NCI-H2107 treated with DMSO at 0.1 percent for 48 hours (cell line): ENCODE data around the gene PPIF.
A peak's percentile ranks its signal among the peaks of the same experiment; 100 is the strongest.
"Not testable (repeated sequence)": the region's sequence is repeated elsewhere in the genome, so short reads cannot be mapped to it uniquely, and the experiment has no call there.

Experiments used
- DNase-seq: peaks from one replicate; lab custom pipeline; 2025; ENCODE audit not compliant: unreplicated experiment; lab: John Stamatoyannopoulos, UW

The PPIF gene

GRCh38 chr10:79329529-79329928 lies 17.7 kb upstream of the PPIF start:
- no peak for DNase-seq

- DNase-seq, result no peak
These were observed 16.0 kb upstream of the PPIF start for GRCh38 chr10:79331226-79331625.

- no peak for DNase-seq
These were observed 15.6 kb upstream of the PPIF start for GRCh38 chr10:79331709-79332108.

GRCh38 chr10:79332610-79333315 lies 14.5 kb upstream of the PPIF start:
- DNase-seq, result not testable (repeated sequence)

GRCh38 chr10:79333513-79333912 lies 13.8 kb upstream of the PPIF start:
- DNase-seq, result no peak

- no peak for DNase-seq
These were observed 12.7 kb upstream of the PPIF start for GRCh38 chr10:79334573-79334972.

GRCh38 chr10:79335094-79335469 lies 12.2 kb upstream of the PPIF start:
- no peak for DNase-seq

GRCh38 chr10:79335470-79336235 lies 11.6 kb upstream of the PPIF start:
- DNase-seq, result no peak

GRCh38 chr10:79336276-79336675 lies 11.0 kb upstream of the PPIF start:
- DNase-seq, result no peak

GRCh38 chr10:79336739-79337138 lies 10.5 kb upstream of the PPIF start:
- no peak for DNase-seq

GRCh38 chr10:79337783-79338469 lies 9.3 kb upstream of the PPIF start:
- DNase-seq, result not testable (repeated sequence)

GRCh38 chr10:79339266-79339665 lies 8.0 kb upstream of the PPIF start:
- DNase-seq, result no peak

GRCh38 chr10:79340646-79341244 lies 6.5 kb upstream of the PPIF start:
- DNase-seq, result no peak

- DNase-seq, result no peak
These were observed 4.9 kb upstream of the PPIF start for GRCh38 chr10:79342295-79342761.

GRCh38 chr10:79342811-79343561 lies 4.3 kb upstream of the PPIF start:
- DNase-seq, result no peak

GRCh38 chr10:79344502-79345195 lies 2.6 kb upstream of the PPIF start:
- peak; percentile 93 for DNase-seq

GRCh38 chr10:79345241-79346011 lies 1.8 kb upstream of the PPIF start:
- no peak for DNase-seq

- DNase-seq, result no peak
These were observed 1.3 kb upstream of the PPIF start for GRCh38 chr10:79346012-79346340.

- DNase-seq, result no peak
These were observed 662 bp upstream of the PPIF start for GRCh38 chr10:79346388-79347225.
